NCI-H526 treated with DMSO at 0.1 percent for 48 hours (cell line): ENCODE results near the gene MYL9.

ENCODE experiments used
- DNase-seq: peaks from one replicate; lab custom pipeline; 2025; lab: John Stamatoyannopoulos, UW

MYL9 gene

GRCh38 chr20:36582821-36583220 is 41.5 kb downstream of the MYL9 start:
- DNase-seq: no peak

GRCh38 chr20:36584018-36584481 is 42.7 kb downstream of the MYL9 start:
- DNase-seq: no peak

GRCh38 chr20:36585410-36586125 is 44.2 kb downstream of the MYL9 start:
- peak; percentile 98 for DNase-seq

GRCh38 chr20:36587388-36588070 is 46.2 kb downstream of the MYL9 start:
- DNase-seq: no peak

GRCh38 chr20:36591281-36591680 is 50.0 kb downstream of the MYL9 start:
- DNase-seq: no peak

GRCh38 chr20:36591854-36592641 is 50.7 kb downstream of the MYL9 start:
- no peak for DNase-seq

- no peak for DNase-seq
These were observed 52.1 kb downstream of the MYL9 start for GRCh38 chr20:36593347-36593929.

GRCh38 chr20:36599912-36600345 is 58.6 kb downstream of the MYL9 start:
- no peak for DNase-seq
